ENCODE measurements around the gene NPY.

Gene NPY

GRCh38 chr7:24316340-24316739, 32.4 kb downstream of the NPY start:
- DNase-seq (ENCODE audit: low read depth): no peak

DNA sequence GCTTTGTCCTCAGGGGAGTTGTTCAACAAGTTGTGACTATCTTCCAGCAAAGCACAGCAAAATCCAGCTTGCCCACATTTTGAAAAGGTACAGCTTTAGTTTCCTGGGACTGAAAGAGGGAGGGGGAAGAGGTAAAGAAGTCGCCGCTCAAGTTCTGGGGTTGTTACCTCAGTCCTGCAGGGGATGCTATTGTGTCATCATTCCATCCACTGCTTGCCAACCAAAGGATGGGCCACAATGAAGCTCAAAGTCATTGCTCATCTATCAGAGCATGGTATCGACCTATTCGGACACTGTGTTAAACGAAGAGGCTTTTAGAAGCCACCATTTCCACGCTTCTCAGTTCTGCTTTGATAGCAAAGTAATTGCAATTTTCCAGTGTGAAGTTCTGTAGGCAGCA, 34.3 kb downstream of the NPY start:
- DNase-seq (ENCODE audit: low read depth): no peak

DNA sequence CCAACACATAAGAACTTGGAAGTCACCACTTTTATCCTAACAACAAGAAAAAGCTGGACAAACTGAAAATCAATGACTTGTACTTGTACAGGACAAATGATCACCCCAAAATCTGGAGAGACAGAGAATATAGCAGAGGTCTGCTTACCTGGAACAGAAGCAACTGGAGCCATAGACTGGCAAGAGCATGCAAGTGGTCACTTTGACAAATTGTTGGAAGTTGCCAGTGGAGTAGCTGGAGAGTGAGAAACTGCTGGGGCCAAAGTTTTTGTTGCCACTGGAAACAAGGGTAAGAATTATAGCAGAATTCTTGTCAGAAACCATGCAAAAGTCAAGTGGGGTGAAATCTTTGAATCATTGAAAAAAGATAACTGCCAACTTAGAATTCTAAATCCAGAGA, 35.2 kb downstream of the NPY start:
- DNase-seq (ENCODE audit: low read depth): no peak

DNA sequence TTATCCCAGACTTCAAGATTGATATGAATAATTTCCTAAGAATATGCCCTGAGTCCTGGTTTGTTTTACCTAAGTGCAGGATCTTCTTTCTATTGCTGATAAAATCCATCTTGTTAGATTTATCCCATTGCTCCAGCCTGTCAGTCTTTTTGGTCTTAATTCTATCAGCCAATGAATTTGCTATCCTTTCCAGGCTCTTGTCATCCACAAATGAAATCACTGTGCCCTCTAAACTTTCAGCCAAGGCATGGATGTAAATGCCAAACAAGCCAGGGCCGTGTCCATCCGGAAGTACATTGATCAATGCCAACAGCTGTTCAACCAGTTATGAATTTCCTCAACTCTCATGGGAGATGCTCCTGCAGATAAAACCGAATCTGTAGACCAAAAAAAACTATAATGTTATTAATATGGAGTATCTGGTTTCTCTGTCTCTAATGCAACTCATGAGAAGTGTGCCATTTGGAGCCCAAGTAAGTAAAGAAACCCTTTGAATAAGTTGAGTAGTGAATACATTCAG, 40.0 kb downstream of the NPY start:
- DNase-seq (ENCODE audit: low read depth): no peak

DNA sequence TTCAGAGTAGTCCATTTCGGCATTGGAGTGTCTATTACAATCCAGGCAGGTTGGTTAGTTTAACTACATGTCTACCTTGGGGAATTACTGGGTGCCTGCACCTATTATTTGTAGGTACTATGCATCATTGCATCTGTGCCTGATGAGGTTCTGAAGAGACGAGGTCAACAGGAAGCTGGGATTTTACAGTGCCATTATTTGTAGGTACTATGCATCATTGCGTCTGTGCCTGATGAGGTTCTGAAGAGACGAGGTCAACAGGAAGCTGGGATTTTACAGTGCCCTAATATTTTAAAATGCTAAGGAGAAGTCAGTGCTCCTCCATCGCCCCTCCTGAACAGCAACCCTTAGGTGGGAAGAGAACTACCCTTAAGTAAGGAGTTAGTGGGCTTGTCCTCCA, 41.7 kb downstream of the NPY start:
- no peak for DNase-seq (ENCODE audit: low read depth)

DNA sequence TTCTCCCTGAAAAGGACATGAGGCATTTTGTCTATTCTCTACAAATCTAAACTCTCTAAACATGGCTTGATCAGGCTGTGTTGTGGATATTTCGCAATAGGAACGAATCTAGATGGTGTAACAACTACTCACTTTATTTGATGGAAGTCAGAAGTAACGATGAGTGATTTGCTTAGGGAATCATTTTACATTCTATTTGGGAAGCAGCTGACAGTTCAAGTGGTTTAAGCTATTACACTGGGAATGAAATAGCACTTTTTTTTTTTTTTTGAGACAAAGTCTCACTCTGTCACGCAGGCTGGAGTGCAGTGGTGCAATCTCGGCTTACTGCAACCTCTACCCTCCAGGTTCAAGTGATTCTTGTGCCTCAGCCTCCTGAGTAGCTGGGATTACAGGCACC, 44.1 kb downstream of the NPY start:
- DNase-seq (ENCODE audit: low read depth): no peak

GRCh38 chr7:24328894-24329293, 44.9 kb downstream of the NPY start:
- no peak for DNase-seq (ENCODE audit: low read depth)

GRCh38 chr7:24334012-24334411, 50.0 kb downstream of the NPY start:
- DNase-seq (ENCODE audit: low read depth): no peak

- no peak for DNase-seq (ENCODE audit: low read depth)
Measured at GRCh38 chr7:24334627-24335026, 50.6 kb downstream of the NPY start.

GRCh38 chr7:24336461-24336860, 52.5 kb downstream of the NPY start:
- DNase-seq (ENCODE audit: low read depth): no peak

- no peak for DNase-seq (ENCODE audit: low read depth)
Measured at GRCh38 chr7:24337180-24337579, 53.2 kb downstream of the NPY start.

GRCh38 chr7:24339575-24339974, 55.6 kb downstream of the NPY start:
- no peak for DNase-seq (ENCODE audit: low read depth)

DNA sequence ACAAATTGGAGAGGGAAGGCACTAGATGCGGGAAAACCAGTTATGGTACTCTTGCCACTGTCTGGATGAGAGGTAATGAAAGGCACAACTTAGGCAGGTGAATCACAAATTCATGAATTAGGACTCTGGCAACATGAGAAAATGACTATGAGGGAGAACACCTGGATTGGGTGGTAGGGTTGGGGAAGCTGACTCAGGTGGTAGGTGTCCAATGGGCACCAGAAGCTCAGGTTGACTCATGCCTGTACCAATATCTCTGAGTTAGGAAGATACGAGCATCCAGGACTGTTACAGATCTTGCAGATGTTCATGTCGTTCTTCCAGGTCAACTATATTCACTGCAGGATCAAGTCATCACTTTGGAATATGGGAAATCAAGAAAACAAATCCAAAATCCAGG, 56.7 kb downstream of the NPY start:
- DNase-seq (ENCODE audit: low read depth): no peak

All from stimulated activated CD8-positive, alpha-beta memory T cell treated with anti-CD3 and anti-CD28 coated beads, Interleukin-12 subunit alpha, Interleukin-12 subunit beta, amount 100 ng/mL, for 4 hours (primary cell).